OCI-LY7 (cell line): Measurements from ENCODE around the gene SOX5. TPM values are rescaled to one million over a fixed set of nuclear protein-coding genes. Genes with fewer than 3 reads are reported as not detected.

Source experiments
- BruUV-seq: library from RNA; stranded (reverse); fragments of 400-500 nt; replicated peaks from 2 replicates; lab custom pipeline; 2021; lab: Mats Ljungman, UMichigan
- CTCF ChIA-PET: fragments of 300-600 bp; sonication (Branson Sonifier 250); formaldehyde crosslinking; loops from one replicate; lab custom pipeline; 2022; ENCODE audit warnings: antibody characterized with exemption; ENCODE audit not compliant: unreplicated experiment; lab: Charles Lee
- POLR2A ChIA-PET: fragments of 300-600 bp; sonication (Branson Sonifier 250); formaldehyde crosslinking; loops from one replicate; lab custom pipeline; 2022; ENCODE audit warnings: antibody characterized with exemption; lab: Charles Lee
- DNase-seq: peaks from one replicate; pipeline ENCODE4 v3.0.0-alpha.2; 2015; ENCODE audit warnings: low spot score
- H2AFZ ChIP-seq: fragments of 200-600 bp; sonication (generic), shearing (Covaris generic); 2 replicates; pipeline ENCODE4 v1.6.1; 2014; ENCODE audit warnings: mild to moderate bottlenecking, antibody characterized with exemption, low read length, moderate library complexity
- H3K27ac ChIP-seq: fragments of 200-600 bp; sonication (generic); 2 replicates; pipeline ENCODE4 v1.5.1; 2014; ENCODE audit warnings: mixed run types, low read depth, mild to moderate bottlenecking, moderate library complexity, low read length, inconsistent platforms; ENCODE audit not compliant: poor library complexity, severe bottlenecking
- H3K36me3 ChIP-seq: fragments of 200-600 bp; sonication (generic); 2 replicates; pipeline ENCODE4 v1.6.1; 2014; ENCODE audit warnings: mild to moderate bottlenecking, antibody characterized with exemption, low read length, moderate library complexity, mixed read lengths; ENCODE audit not compliant: insufficient read depth
- H3K4me1 ChIP-seq: fragments of 200-600 bp; sonication (generic); 2 replicates; pipeline ENCODE4 v1.5.1; 2014; ENCODE audit warnings: mild to moderate bottlenecking, low read length; ENCODE audit not compliant: insufficient read depth, poor library complexity, severe bottlenecking
- H3K4me2 ChIP-seq: fragments of 200-600 bp; sonication (generic); 2 replicates; pipeline ENCODE4 v1.6.1; 2014; ENCODE audit warnings: mild to moderate bottlenecking, low read length
- H3K4me3 ChIP-seq: fragments of 200-600 bp; sonication (generic); 2 replicates; pipeline ENCODE4 v1.5.1; 2014; ENCODE audit warnings: mild to moderate bottlenecking, low read depth, low read length; ENCODE audit not compliant: poor library complexity, severe bottlenecking
- H3K79me2 ChIP-seq: fragments of 200-600 bp; sonication (generic); 2 replicates; pipeline ENCODE4 v1.6.1; 2016; ENCODE audit warnings: low read depth, mild to moderate bottlenecking, low read length, moderate library complexity, mixed read lengths; ENCODE audit not compliant: insufficient read depth
- H3K9me2 ChIP-seq: fragments of 200-600 bp; sonication (generic); 2 replicates; pipeline ENCODE4 v1.6.1; 2016; ENCODE audit warnings: mild to moderate bottlenecking, low read length, mixed read lengths; ENCODE audit not compliant: insufficient read depth
- H3K9me3 ChIP-seq: fragments of 200-600 bp; sonication (generic); 2 replicates; pipeline ENCODE4 v1.6.1; 2014; ENCODE audit warnings: mild to moderate bottlenecking, mixed run types, low read length, mixed read lengths
- H4K20me1 ChIP-seq: fragments of 200-600 bp; sonication (generic); 2 replicates; pipeline ENCODE4 v1.6.1; 2014; ENCODE audit warnings: mild to moderate bottlenecking, antibody characterized with exemption, low read length, moderate library complexity, mixed read lengths; ENCODE audit not compliant: insufficient read depth
- CTCF ChIP-seq: fragments of 200-600 bp; sonication (generic); conservative IDR thresholded peaks from 2 replicates; pipeline ENCODE4 v1.5.1; 2014; ENCODE audit warnings: mild to moderate bottlenecking, antibody characterized with exemption, low read length, moderate library complexity, mixed read lengths
- EZH2phosphoT487 ChIP-seq: fragments of 200-600 bp; sonication (generic); IDR thresholded peaks from 2 replicates; pipeline ENCODE4 v1.6.1; 2018; ENCODE audit warnings: low read depth, borderline replicate concordance, mild to moderate bottlenecking, mixed run types, antibody characterized with exemption, low read length, moderate library complexity, mixed read lengths
- intact Hi-C: fragments of 100-400 bp; cut with micrococcal nuclease; formaldehyde crosslinking; loops from one replicate; pipeline ENCODE4 v1.10.0; 2022; ENCODE audit not compliant: unreplicated experiment
- total RNA-seq, 2 experiments: library from RNA; depleted of rRNA in 1 of 2; stranded (reverse); fragments of >200 nt in 1 of 2; shearing (Covaris generic) in 1 of 2; gene quantifications; 2 replicates each; pipeline ENCODE4 v1.2.3, GENCODE V29; 2014 to 2022

The SOX5 gene
- total RNA-seq, 2 experiments from 2014 or later, result 0.16 TPM; not detected in 1

GRCh38 chr12:23662966-23663365 lies 286.5 kb downstream of the SOX5 start:
- Histone ChIP-seq H3K4me2 (no peak overlapping the region), H3K4me1 (no peaks in the 10 kb centered on the region), H3K36me3 (no peaks in the 10 kb centered on the region), H4K20me1 (no peaks in the 10 kb centered on the region), H3K9me3 (no peaks in the 10 kb centered on the region), H2AFZ (no peak overlapping the region), H3K27ac (no peak overlapping the region), H3K4me3 (no peak overlapping the region), H3K9me2 (no peaks in the 10 kb centered on the region), H3K79me2 (no peaks in the 10 kb centered on the region)
- no peak for TF ChIP-seq CTCF
- CTCF ChIA-PET, result no interaction called here
- POLR2A ChIA-PET, result no interaction called here
- no TSS peak for BruUV-seq
- intact Hi-C loops, result no loop called here
- DNase-seq, result no peak

- Histone ChIP-seq H3K4me2 (no peak overlapping the region), H3K4me1 (no peaks in the 10 kb centered on the region), H4K20me1 (no peaks in the 10 kb centered on the region), H3K9me3 (no peaks in the 10 kb centered on the region), H3K79me2 (no peaks in the 10 kb centered on the region), H2AFZ (no peak overlapping the region), H3K27ac (no peak overlapping the region), H3K4me3 (no peak overlapping the region), H3K36me3 (no peaks in the 10 kb centered on the region), H3K9me2 (no peaks in the 10 kb centered on the region)
- ChIA-PET CTCF (no interaction called here), POLR2A (interaction anchor here (1.1 to 3.2 kb wide), 2 partner anchors 11 to 18 kb away, joined by 4 to 11 read pairs; no protein-coding TSS in a partner anchor)
- intact Hi-C loops, result no loop called here
- TF ChIP-seq EZH2phosphoT487 (no peak), CTCF (no peak)
- no TSS peak for BruUV-seq
- DNase-seq, result no peak
Measured at GRCh38 chr12:23659131-23659530, 290.3 kb downstream of the SOX5 start.

GRCh38 chr12:23657598-23657997 lies 291.9 kb downstream of the SOX5 start:
- TF ChIP-seq EZH2phosphoT487 (no peak), CTCF (no peak)
- no TSS peak for BruUV-seq
- intact Hi-C loops, result no loop called here

More at GRCh38 chr12:23657598-23657997, 291.9 kb downstream of the SOX5 start:
- H3K9me3 ChIP-seq, result no peaks in the 10 kb centered on the region
- no peaks in the 10 kb centered on the region for H3K79me2 ChIP-seq
- H3K9me2 ChIP-seq, result no peaks in the 10 kb centered on the region
- H2AFZ ChIP-seq, result no peak overlapping the region
- no peak overlapping the region for H3K4me2 ChIP-seq
- no peak for DNase-seq
- no peaks in the 10 kb centered on the region for H3K36me3 ChIP-seq
- H3K4me1 ChIP-seq, result no peaks in the 10 kb centered on the region
- CTCF ChIA-PET, result no interaction called here
- H4K20me1 ChIP-seq, result no peaks in the 10 kb centered on the region
- no peak overlapping the region for H3K27ac ChIP-seq
- POLR2A ChIA-PET, result interaction anchor here (0.6 to 3.2 kb wide), 3 partner anchors 10 to 62 kb away, joined by 3 to 11 read pairs (median 3); no protein-coding TSS in a partner anchor
- no peak overlapping the region for H3K4me3 ChIP-seq
